Activated naive CD8-positive, alpha-beta T cell treated with anti-CD3 and anti-CD28 coated beads for 36 hours (primary cell): ENCODE measurements around the gene PPP6R3. TPM values are rescaled to one million over a fixed set of nuclear protein-coding genes. Genes with fewer than 3 reads are reported as not detected.
A peak's percentile ranks its signal among the peaks of the same experiment; 100 is the strongest.
"Not testable (repeated sequence)": the region's sequence is repeated elsewhere in the genome, so short reads cannot be mapped to it uniquely, and the experiment has no call there.

ENCODE experiments used
- DNase-seq: peaks from one replicate; pipeline ENCODE4 v3.0.0; 2021
- H3K27ac Mint-ChIP-seq: one replicate; pipeline ENCODE4 v1.8.0; 2022; ENCODE audit warnings: mild to moderate bottlenecking, moderate library complexity, mixed read lengths
- H3K27me3 Mint-ChIP-seq: one replicate; pipeline ENCODE4 v1.8.0; 2022; ENCODE audit warnings: mild to moderate bottlenecking, mixed read lengths
- H3K36me3 Mint-ChIP-seq: one replicate; pipeline ENCODE4 v1.8.0; 2021; ENCODE audit warnings: mild to moderate bottlenecking, mixed read lengths
- H3K4me1 Mint-ChIP-seq: one replicate; pipeline ENCODE4 v1.8.0; 2021; ENCODE audit warnings: mixed read lengths
- H3K4me3 Mint-ChIP-seq: one replicate; pipeline ENCODE4 v1.8.0; 2022; ENCODE audit warnings: mild to moderate bottlenecking, moderate library complexity, mixed read lengths
- H3K9me3 Mint-ChIP-seq: one replicate; pipeline ENCODE4 v1.8.0; 2022; ENCODE audit warnings: mixed read lengths
- total RNA-seq, 2 experiments: library from RNA; stranded (reverse); gene quantifications; one replicate each; pipeline ENCODE4 v1.2.3, GENCODE V29; 2021

Gene PPP6R3
- total RNA-seq, 2 experiments from 2014 or later: 122 to 123 TPM

- Mint-ChIP-seq H3K36me3 (peaks cover 4% of the 10 kb centered on the region), H3K4me3 (no peak overlapping the region), H3K27ac (no peak overlapping the region), H3K27me3 (no peaks in the 10 kb centered on the region), H3K9me3 (no peaks in the 10 kb centered on the region), H3K4me1 (peaks cover 3% of the 10 kb centered on the region)
- DNase-seq: no peak
Observed at GRCh38 chr11:68441466-68442230, 18.9 kb upstream of the PPP6R3 start.

GRCh38 chr11:68442433-68442832 is 18.1 kb upstream of the PPP6R3 start:
- no peaks in the 10 kb centered on the region for H3K9me3 Mint-ChIP-seq
- no peak overlapping the region for H3K27ac Mint-ChIP-seq
- H3K27me3 Mint-ChIP-seq: no peaks in the 10 kb centered on the region
- DNase-seq: no peak
- peaks cover 5% of the 10 kb centered on the region for H3K4me1 Mint-ChIP-seq
- peaks cover 7% of the 10 kb centered on the region for H3K36me3 Mint-ChIP-seq
- no peak overlapping the region for H3K4me3 Mint-ChIP-seq

- no peak for DNase-seq
- Mint-ChIP-seq H3K27ac (no peak overlapping the region), H3K4me1 (peaks cover 9% of the 10 kb centered on the region), H3K4me3 (no peak overlapping the region), H3K9me3 (peaks cover 1% of the 10 kb centered on the region), H3K27me3 (no peaks in the 10 kb centered on the region), H3K36me3 (peaks cover 16% of the 10 kb centered on the region)
Observed at GRCh38 chr11:68444566-68444965, 16.0 kb upstream of the PPP6R3 start.

GRCh38 chr11:68445531-68446035 is 15.0 kb upstream of the PPP6R3 start:
- Mint-ChIP-seq H3K4me3 (no peak overlapping the region), H3K27ac (no peak overlapping the region), H3K4me1 (peaks cover 9% of the 10 kb centered on the region), H3K9me3 (peaks cover 1% of the 10 kb centered on the region), H3K36me3 (peaks cover 18% of the 10 kb centered on the region), H3K27me3 (no peaks in the 10 kb centered on the region)
- no peak for DNase-seq

GRCh38 chr11:68446046-68446725 is 14.4 kb upstream of the PPP6R3 start:
- H3K9me3 Mint-ChIP-seq: peaks cover 1% of the 10 kb centered on the region
- H3K4me1 Mint-ChIP-seq: peaks cover 9% of the 10 kb centered on the region
- no peak overlapping the region for H3K4me3 Mint-ChIP-seq
- H3K36me3 Mint-ChIP-seq: peaks cover 18% of the 10 kb centered on the region
- H3K27me3 Mint-ChIP-seq: no peaks in the 10 kb centered on the region
- H3K27ac Mint-ChIP-seq: no peak overlapping the region
- DNase-seq: no peak

GRCh38 chr11:68447015-68447801 is 13.3 kb upstream of the PPP6R3 start:
- Mint-ChIP-seq H3K36me3 (peaks cover 18% of the 10 kb centered on the region), H3K27me3 (no peaks in the 10 kb centered on the region), H3K9me3 (peaks cover 1% of the 10 kb centered on the region), H3K4me3 (no peak overlapping the region), H3K4me1 (peaks cover 6% of the 10 kb centered on the region), H3K27ac (no peak overlapping the region)
- peak; percentile 74 for DNase-seq

- H3K9me3 Mint-ChIP-seq, H3K27ac Mint-ChIP-seq, DNase-seq, H3K4me1 Mint-ChIP-seq, H3K4me3 Mint-ChIP-seq, H3K27me3 Mint-ChIP-seq: not testable (repeated sequence)
- peaks cover 16% of the 10 kb centered on the region for H3K36me3 Mint-ChIP-seq
Observed at GRCh38 chr11:68447914-68448313, 12.6 kb upstream of the PPP6R3 start.

- Mint-ChIP-seq H3K36me3 (peaks cover 15% of the 10 kb centered on the region), H3K27me3 (no peaks in the 10 kb centered on the region), H3K27ac (no peak overlapping the region), H3K4me3 (no peak overlapping the region), H3K4me1 (peaks cover 6% of the 10 kb centered on the region), H3K9me3 (peaks cover 1% of the 10 kb centered on the region)
- no peak for DNase-seq
Observed at GRCh38 chr11:68448604-68449011, 11.9 kb upstream of the PPP6R3 start.

GRCh38 chr11:68449951-68450350 is 10.6 kb upstream of the PPP6R3 start:
- peaks cover 1% of the 10 kb centered on the region for H3K9me3 Mint-ChIP-seq
- H3K4me3 Mint-ChIP-seq: no peak overlapping the region
- no peaks in the 10 kb centered on the region for H3K27me3 Mint-ChIP-seq
- peaks cover 15% of the 10 kb centered on the region for H3K36me3 Mint-ChIP-seq
- no peak overlapping the region for H3K27ac Mint-ChIP-seq
- no peak for DNase-seq
- H3K4me1 Mint-ChIP-seq: peaks cover 6% of the 10 kb centered on the region

- Mint-ChIP-seq H3K4me1 (peaks cover 6% of the 10 kb centered on the region), H3K27ac (no peak overlapping the region), H3K27me3 (no peaks in the 10 kb centered on the region), H3K9me3 (peaks cover 1% of the 10 kb centered on the region), H3K4me3 (no peak overlapping the region), H3K36me3 (peaks cover 15% of the 10 kb centered on the region)
- DNase-seq: no peak
Observed at GRCh38 chr11:68450711-68451110, 9.8 kb upstream of the PPP6R3 start.

- Mint-ChIP-seq H3K27me3 (peaks cover under 1% of the 10 kb centered on the region), H3K4me1 (peaks cover 1% of the 10 kb centered on the region), H3K4me3 (no peak overlapping the region), H3K27ac (no peak overlapping the region), H3K9me3 (no peaks in the 10 kb centered on the region), H3K36me3 (peaks cover 3% of the 10 kb centered on the region)
- DNase-seq: no peak
Observed at GRCh38 chr11:68454767-68455166, 5.8 kb upstream of the PPP6R3 start.

GRCh38 chr11:68455485-68455884 is 5.1 kb upstream of the PPP6R3 start:
- Mint-ChIP-seq H3K27me3 (peaks cover 6% of the 10 kb centered on the region), H3K27ac (no peak overlapping the region), H3K9me3 (no peaks in the 10 kb centered on the region), H3K4me1 (peaks cover 4% of the 10 kb centered on the region), H3K36me3 (no peaks in the 10 kb centered on the region), H3K4me3 (no peak overlapping the region)
- DNase-seq: no peak

GRCh38 chr11:68457216-68457897 is 3.2 kb upstream of the PPP6R3 start:
- Mint-ChIP-seq H3K36me3 (no peaks in the 10 kb centered on the region), H3K4me1 (peaks cover 6% of the 10 kb centered on the region), H3K4me3 (no peak overlapping the region), H3K9me3 (no peaks in the 10 kb centered on the region), H3K27ac (no peak overlapping the region), H3K27me3 (peaks cover 6% of the 10 kb centered on the region)
- no peak for DNase-seq

- Mint-ChIP-seq H3K4me1 (peaks cover 11% of the 10 kb centered on the region), H3K9me3 (no peaks in the 10 kb centered on the region), H3K4me3 (no peak overlapping the region), H3K36me3 (peaks cover 5% of the 10 kb centered on the region), H3K27ac (no peak overlapping the region), H3K27me3 (peaks cover 6% of the 10 kb centered on the region)
- no peak for DNase-seq
Observed at GRCh38 chr11:68457898-68458249, 2.7 kb upstream of the PPP6R3 start.

- H3K27me3 Mint-ChIP-seq, H3K9me3 Mint-ChIP-seq, H3K27ac Mint-ChIP-seq, DNase-seq, H3K36me3 Mint-ChIP-seq, H3K4me3 Mint-ChIP-seq: not testable (repeated sequence)
- peaks cover 14% of the 10 kb centered on the region for H3K4me1 Mint-ChIP-seq
Observed at GRCh38 chr11:68458340-68458739, 2.2 kb upstream of the PPP6R3 start.
